PFSK-1 (cell line): ENCODE measurements around the gene RGS6.

ENCODE experiments used
- FOXP2 ChIP-seq: optimal IDR thresholded peaks from 2 replicates; pipeline ENCODE3; 2011; ENCODE audit warnings: borderline replicate concordance, control low read depth, inconsistent platforms; ENCODE audit not compliant: insufficient read depth; ENCODE audit errors: extremely low read length, extremely low read depth
- POLR2AphosphoS5 ChIP-seq: IDR thresholded peaks from 2 replicates; pipeline ENCODE4 v1.6.1; 2012; ENCODE audit warnings: low read depth, mild to moderate bottlenecking, control low read depth, low read length, moderate library complexity
- REST ChIP-seq, 2 experiments: IDR thresholded peaks; 2 replicates each; pipeline versions ENCODE4 v1.6.1 to v1.8.0; 2011 to 2012; ENCODE audit warnings: low read depth in 2 of 2, low read length in 2 of 2, control low read depth in 1 of 2, inconsistent platforms in 1 of 2, mild to moderate bottlenecking in 1 of 2, moderate library complexity in 1 of 2; ENCODE audit not compliant: insufficient read depth in 1 of 2
- SIN3A ChIP-seq: IDR thresholded peaks from 2 replicates; pipeline ENCODE4 v1.6.1; 2012; ENCODE audit warnings: mild to moderate bottlenecking, low read length, moderate library complexity, borderline replicate concordance; ENCODE audit not compliant: insufficient read depth
- TAF1 ChIP-seq: IDR thresholded peaks from 2 replicates; pipeline ENCODE4 v1.6.1; 2012; ENCODE audit warnings: low read length, control low read depth, borderline replicate concordance; ENCODE audit not compliant: insufficient read depth

- TF ChIP-seq TAF1 (no peak), REST (IDR thresholded peaks at IDR 0.05; ENCODE audit: insufficient read depth in 1 of 2, low read depth in 2 of 2, low read length in 2 of 2) (no peak), POLR2AphosphoS5 (no peak), SIN3A (no peak), FOXP2 (no peak)
Observed at GRCh38 chr14:72553161-72553560, 620.9 kb downstream of the RGS6 start.
